T-helper 2 cell treated with Interferon-gamma antibody and Interleukin-4, amounts not matched to agents 100 ng/mL and 5 ng/mL, for 36 hours (primary cell): ENCODE results near the gene INO80C. TPM values are rescaled to one million over a fixed set of nuclear protein-coding genes. Genes with fewer than 3 reads are reported as not detected.

Experiments used
- intact Hi-C: fragments of 100-400 bp; cut with micrococcal nuclease; formaldehyde crosslinking; loops from one replicate; pipeline ENCODE4 v1.15.1; 2023
- total RNA-seq: library from RNA; stranded (reverse); gene quantifications from 2 replicates; pipeline ENCODE4 v1.2.3, GENCODE V29; 2022

The INO80C gene
- total RNA-seq, 1 donor from 2014 or later, result 29.0 TPM

DNA sequence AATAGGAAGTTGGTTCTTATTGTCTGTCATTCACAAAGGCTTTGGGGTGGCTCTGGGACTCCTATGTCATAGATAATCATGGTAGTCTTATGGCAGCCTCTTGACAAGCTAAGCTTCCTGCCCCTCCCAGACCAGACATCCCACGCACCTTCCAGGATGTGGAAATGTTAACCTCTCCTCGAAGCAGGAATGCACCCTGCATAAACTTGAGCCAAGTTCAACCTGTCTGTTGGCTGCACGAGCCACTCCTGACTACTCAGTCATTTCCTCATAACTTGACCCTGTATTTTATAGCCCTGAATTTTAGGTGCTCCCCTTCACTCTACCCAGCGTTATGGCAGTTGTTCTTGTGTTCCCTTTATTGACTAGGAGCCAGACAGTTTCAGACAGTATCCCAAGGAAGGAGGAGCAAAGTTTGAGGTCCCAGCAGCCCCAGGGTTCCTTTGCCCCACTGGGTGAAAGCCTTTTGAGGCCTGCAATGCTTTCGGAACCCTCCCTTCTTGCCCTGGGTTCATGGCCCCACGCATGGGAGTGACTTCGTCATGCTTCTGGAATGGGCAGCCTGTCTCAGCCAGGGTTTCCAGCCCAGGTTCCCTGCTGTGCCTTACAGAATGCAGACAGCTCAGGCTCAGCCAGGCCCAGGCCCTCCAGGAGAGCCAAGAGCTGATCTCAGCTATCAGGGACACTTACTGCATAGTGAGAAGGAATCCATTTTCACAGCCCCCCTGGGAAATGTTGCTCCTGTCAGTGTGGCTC lies 15.6 kb upstream of the INO80C start:
- intact Hi-C loops, result no loop called here

DNA sequence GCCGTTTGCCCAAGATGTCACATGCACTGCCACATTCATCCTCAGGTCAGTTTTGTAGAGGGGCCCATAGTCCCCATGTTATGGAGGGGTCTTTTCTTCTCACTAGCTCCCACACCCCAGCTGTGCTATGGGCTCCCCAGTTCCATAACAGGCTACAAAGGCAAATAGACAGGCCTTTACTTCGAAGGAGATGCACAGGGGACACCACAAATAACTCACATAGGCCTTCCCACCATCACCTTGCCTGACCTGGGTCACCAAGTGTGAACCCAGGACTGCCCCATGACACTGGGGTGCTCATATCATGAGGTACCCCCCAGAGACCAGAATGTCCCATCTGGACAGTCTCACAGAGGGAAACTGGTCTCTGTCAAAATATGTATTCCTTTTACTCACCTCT lies 15.0 kb upstream of the INO80C start:
- intact Hi-C loops, result no loop called here

GRCh38 chr18:35511833-35512232 lies 14.1 kb upstream of the INO80C start:
- intact Hi-C loops, result no loop called here

- intact Hi-C loops, result no loop called here
These were observed 13.7 kb upstream of the INO80C start for GRCh38 chr18:35511428-35511827.

GRCh38 chr18:35510076-35510651 lies 12.4 kb upstream of the INO80C start:
- intact Hi-C loops, result no loop called here

DNA sequence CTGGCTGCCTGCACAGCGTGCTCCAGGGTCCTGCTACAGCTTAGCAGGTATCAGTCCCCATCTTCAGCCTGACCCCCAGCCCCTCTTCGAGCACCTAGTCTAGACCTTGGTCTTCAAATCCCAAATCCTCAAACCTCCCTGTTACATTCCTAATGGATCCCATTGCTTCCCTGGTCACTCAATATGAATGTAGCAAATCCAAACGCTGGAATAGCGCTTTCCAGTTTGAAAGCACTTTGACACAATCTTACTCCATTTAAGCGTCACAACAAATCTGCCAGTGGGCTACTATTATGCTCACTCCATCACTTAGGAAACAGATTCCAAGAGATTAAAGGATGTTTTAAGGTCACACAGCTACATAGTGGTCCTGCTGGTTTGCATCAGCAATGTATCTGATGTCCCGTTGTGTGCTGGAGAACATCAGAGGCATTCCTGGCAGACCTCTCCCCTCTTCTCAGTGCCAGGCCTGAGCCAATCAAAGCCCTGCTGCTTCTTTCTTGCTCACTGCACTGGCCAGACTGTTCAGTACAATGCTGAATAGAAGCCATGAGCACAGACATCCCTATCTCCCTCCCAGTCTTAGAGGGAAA lies 11.1 kb upstream of the INO80C start:
- intact Hi-C loops, result no loop called here

DNA sequence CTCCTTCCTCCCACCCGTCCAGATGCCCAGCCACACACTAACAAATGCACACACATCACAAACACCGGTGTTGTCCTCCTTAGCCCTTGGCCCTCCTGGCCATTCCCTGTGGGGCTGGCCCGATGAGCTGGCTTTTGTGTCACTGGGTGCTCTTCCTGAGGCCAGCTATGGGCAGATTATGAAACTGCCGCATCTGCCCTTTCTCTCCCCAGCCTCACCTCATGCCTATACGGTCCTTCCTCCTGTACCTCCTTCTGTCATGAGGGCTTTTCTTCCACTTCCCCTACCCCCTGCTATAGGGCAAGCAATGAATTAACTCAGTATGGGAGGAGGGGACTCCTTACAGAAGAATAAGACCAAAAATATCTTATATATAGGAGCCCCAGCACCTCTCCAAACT lies 10.3 kb upstream of the INO80C start:
- intact Hi-C loops, result no loop called here

DNA sequence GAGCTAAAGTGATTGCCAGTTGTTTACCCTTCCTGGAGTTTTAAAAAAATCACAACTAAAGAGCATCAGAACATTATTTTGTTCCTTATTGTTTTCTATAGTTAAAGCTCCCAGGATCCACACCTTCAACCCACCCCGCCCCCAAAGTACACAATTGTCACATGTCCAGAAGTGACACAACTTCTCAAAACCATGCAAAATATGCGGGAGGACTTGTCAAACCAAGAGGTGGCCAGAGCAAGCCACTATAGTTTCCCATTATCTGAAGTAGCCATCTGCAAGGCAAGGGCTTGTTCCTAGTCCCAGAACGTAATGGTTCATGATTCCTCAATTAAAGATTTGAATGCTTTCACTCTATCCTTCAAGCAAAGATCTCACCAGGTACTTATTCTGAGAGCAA lies 9.9 kb upstream of the INO80C start:
- intact Hi-C loops, result no loop called here

DNA sequence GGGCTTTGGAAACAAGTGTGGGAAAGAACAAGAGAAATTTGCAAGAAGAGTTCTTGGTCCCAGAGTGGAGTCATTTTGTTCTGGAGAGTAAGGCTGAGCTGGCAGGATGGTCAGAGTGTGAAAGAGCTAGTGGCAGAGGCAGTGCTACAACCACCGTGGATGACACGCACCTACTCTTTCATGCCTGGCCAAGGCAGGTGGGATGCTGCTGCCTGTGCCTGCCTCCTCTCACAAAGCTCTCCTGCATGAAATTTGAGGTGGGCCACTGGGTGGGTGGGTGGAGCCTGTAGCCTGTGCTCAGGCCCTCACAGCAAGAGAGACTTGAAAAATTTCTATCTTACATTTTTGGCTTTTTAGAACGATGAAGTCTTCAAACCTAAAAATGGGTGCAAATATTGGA lies 9.4 kb upstream of the INO80C start:
- intact Hi-C loops, result no loop called here

DNA sequence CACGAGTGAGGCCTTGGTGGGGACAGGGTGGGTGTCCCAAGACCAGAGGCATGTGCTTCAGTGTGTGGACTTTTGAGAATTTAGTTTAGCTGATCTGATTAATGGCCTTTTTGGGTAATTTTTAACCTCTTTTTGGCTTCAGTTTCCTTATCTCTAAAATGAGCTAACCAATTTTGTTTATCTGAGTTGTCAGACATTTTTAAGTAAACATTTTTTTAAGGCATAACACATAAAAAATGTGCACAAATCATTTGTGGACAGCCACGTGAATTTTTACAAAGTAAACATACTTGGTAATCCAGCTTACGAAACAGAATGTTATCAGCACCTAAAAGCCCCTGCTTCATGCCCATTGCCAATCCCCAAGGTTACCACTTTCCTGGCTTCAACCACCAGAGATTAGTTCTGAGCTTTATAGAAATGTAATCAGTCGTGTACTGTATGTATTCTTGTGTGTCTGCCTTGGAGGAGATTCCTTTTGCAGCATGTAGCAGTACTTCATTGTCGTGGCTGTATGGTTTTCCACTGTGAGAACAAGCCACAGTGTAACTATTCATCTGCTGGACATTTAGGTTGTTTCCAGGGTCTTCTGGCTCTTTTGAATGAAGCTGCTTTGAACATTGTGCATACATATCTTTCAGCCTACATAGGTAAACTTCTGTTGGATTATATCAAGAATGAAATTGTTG lies 8.4 kb upstream of the INO80C start:
- intact Hi-C loops, result no loop called here

DNA sequence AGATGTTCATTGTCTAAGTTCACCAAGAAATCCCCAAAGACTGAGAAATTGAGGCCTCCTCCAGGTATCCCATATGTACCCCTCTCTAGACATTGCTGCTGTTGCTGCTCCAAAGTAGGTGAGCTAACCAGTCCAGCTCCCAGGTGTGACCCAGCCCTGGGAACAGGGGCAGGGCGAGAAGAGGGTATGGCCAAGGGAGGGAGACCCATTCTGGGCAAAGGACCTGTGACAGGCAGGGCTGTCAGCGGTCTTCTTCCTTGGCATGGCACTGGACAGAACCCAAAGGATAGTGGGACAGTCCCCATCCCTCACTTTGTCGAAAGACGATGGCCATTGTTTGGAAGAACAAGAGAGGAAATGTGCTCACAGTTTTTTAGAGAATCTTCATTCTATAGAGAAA lies 7.2 kb upstream of the INO80C start:
- intact Hi-C loops, result no loop called here

- intact Hi-C loops, result no loop called here
These were observed 4.3 kb upstream of the INO80C start for GRCh38 chr18:35502052-35502451.

GRCh38 chr18:35501369-35501768 lies 3.6 kb upstream of the INO80C start:
- intact Hi-C loops, result no loop called here

DNA sequence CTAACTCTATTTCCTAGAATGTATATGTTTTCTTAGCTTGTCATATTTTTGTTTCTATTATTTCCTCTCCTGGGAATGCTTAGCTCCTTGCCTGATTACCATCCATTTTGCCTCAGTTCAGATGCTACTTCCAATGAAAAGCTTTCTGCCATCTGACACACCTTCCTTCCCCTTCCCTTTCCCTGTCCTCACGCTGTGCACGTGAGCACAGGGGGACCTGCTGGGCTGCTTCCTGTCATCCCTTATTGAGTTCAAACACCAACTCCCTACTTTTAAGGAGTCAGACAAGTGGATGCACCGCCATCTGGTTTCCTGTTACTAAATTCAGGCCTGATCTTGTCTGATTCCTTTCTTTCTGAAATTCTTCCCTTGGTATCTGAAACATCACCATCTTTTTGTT lies 2.4 kb upstream of the INO80C start:
- intact Hi-C loops, result no loop called here

DNA sequence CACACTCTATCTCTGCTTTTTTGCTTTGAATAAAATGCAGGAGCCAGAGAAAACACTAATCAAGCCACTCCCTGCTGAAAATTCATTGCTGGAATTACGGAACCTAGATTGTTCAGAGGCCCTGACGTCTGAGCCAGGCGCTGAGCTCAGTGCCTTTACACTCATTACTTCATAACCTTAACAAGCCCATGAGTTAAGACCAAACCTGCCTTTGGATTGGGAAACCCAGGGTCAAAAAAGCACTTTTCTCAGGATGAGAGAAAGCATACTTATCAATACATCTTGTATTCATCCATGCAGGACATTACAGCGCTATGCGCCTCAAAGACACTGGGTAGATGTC lies 762 bp downstream of the INO80C start:
- intact Hi-C loops, result loop anchor here (1.0 to 5.0 kb wide), 10 partner anchors 85 to 1332 kb away; partner anchors contain the start of genes KIAA1328, MAPRE2, RMP24 and RPRD1A

GRCh38 chr18:35495536-35496314 lies 2.0 kb downstream of the INO80C start:
- intact Hi-C loops, result loop anchor here (2.0 to 5.0 kb wide), 5 partner anchors 88 to 1333 kb away; partner anchors contain the start of genes KIAA1328, MAPRE2, RPRD1A and TPGS2

DNA sequence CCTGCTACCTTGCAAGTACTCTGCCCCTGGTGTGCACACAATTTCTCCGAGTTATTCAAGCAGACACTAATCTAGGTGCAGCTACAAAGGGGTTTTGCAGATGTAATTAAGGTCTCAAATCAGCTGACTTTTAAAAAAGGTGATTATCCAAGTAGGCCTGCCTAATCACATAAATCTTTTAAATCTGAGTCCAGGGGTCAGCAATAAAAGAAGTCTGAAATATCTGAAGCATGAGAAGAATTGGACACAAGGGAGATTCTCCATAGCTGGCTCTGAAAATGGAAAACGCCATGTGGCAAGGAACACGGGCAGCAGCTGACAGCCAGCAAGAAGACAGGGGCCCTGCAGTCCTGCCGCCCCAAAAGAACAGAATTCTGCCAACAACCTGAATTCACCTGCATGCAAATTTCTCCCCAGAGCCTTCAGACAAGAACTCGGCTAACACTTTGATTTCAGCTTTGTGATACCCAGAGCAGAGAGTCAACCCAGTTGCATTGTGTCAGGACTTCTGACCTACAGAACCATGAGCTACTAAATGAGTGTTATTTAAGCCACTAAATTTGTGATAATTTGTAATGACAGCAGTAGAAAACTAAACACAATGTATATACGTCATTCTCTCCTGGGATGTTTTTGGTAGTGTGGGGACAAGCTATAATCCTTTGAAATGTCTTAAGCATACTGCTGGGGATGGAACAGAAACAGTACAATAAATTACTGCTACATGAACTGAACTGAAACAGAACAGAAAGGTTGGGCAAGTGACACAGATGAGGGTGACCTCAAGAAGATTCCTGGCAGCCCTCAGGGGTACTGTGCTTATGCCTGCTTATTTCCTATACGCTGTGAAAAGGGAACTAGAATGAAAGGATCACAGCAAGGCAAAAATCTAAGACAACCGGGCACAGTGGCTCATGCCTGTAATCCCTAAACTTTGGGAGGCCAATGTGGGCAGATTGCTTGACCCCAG lies 3.2 kb downstream of the INO80C start:
- intact Hi-C loops, result loop anchor here (5.0 kb wide), 4 partner anchors 87 to 573 kb away; partner anchors contain the start of genes MAPRE2 and RPRD1A

DNA sequence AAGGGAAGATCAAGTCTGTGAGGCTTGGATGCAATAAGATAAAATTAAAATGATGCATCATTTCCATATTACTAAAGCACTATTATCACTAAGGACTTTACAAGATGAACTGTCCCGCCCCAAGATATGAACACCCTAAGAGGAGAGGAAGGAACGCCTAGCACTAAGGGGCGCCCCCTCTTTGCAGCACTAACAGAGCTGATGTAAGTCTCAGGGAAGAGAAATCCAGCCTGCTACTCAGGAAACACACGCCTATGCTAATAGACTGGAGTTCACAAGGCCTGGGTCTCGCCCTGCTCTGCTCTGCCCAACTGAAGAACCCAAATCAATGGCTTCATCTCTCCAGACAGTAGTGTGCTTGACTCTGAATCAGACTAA lies 6.1 kb downstream of the INO80C start:
- intact Hi-C loops, result no loop called here

DNA sequence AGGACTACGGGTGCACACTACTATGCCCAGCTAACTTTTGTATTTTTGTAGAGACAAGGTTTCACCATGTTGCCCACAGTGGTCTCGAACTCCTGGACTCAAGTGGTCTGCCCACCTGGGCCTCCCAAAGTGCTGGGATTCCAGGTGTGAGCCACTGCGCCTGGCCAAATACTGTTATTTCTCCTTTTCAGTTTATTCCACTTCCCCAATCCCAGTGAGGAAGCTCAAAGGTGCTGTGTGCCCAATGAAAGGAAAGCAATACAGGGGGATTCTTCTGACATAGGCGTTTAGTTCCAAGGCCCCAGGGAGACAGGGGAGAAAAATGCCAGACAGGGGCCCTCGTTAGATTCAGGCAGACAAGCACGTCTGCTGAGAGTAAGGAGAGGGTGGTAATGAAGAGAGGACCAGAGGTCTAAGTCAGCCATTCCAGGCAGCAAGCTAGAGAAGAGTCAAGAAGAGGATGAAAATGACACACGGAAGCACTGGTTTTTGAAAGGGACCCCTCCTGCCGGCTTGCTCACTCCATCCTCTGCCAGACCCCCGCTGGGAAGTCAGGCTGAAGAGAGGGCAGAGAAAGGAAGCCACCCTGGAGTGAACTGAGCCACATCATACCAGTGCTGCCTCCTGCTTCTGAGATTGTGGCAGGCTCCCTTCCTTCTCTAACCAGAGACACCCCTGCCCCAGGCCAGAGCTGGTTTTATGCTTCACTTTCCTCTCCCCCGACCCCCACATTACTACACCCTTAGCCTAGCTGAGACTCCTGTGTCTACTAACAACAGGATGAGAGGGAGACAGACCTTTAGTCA lies 6.7 kb downstream of the INO80C start:
- intact Hi-C loops, result no loop called here
